ENCODE measurements around the gene SPRR2F. TPM values are rescaled to one million over a fixed set of nuclear protein-coding genes. Genes with fewer than 3 reads are reported as not detected.
"Not testable (repeated sequence)": the region's sequence is repeated elsewhere in the genome, so short reads cannot be mapped to it uniquely, and the experiment has no call there.

The SPRR2F gene, protein sequence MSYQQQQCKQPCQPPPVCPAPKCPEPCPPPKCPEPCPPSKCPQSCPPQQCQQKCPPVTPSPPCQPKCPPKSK
- not detected in 2 replicates for total RNA-seq

DNA sequence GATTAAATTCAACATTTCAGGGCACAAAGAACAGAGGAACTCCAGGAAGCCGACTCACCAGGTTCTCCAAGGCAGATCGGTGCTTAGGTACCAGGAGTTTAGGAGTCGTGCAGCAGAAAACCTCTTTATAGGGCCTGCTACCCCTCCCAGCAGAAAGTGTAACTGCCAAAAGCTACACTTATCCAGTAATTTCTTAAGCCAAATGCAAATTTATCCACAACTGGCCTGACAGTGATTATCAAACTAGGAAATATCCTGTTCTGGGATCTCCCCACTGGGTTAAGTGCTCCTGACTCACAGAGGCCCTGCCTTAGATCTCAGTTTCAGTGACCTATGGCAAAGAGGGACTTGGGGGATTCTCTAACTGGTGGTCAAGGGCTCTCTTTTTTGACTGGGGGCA lies at the start of gene SPRR2F:
Gene SPRR2F, minus strand, starts transcription at position 101 of the 400 bp plus-strand sequence. CDS start 783 bp downstream, outside the sequence.
- no peak for DNase-seq (ENCODE audit: low read depth in 2 of 2)

DNA sequence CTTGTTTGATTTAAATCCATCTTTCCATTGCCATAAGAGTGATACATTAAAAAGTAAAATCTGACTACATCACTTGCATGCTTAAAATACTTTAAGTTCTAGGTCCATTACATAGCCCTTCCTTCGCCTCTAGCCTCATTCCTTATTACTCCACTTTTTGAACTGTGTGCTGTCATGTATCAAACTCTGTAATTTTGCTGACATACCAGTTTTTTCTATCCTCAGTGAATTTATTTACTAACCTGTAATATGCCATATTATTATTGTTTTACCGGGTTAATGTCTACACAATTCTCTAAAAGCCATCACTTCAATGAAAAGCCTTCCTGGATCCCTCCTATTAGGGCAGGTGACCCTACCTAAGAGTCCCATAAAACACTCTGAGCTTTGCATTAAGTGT lies 42.2 kb upstream of the SPRR2F start:
- DNase-seq (ENCODE audit: low read depth in 2 of 2), result no peak

DNA sequence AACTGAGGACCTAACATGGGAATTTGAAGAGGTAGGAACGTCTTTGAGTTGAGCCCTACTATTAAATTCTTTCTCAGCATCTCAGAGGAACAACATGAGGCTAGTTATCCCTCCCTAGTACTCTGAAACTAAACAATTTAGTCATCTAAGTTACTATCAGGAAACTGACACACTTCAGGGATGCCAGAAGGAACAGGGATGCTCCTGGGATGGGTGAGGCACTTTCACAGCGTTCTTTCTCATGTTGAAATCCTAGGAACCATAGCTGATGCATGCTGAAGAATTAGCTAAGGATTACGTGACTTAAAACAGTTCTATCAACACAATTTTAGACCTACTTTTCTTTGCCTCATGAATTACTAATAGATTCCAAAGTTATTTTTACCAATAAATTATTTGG lies 39.2 kb upstream of the SPRR2F start:
- no peak for DNase-seq (ENCODE audit: low read depth in 2 of 2)

DNA sequence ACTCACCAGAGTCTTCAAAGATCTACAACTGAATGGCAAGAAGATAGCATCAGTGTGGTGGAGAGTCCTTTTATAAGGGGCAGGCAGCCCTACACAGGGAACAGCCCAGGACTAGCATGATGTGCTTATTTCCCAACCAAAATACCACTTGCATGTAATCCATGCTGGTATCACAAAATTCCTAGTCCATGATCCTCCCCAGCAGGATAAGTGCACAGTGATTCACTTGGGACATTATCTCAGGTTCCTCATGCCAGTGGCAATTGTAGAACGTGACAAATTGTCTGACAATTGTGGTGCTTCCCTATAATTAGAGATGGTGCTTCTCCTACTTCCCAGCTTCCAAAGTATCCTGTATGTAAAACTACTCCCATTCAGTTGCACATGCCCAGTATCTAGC lies 37.5 kb upstream of the SPRR2F start, which contains the start of gene SPRR2G:
Gene SPRR2G, minus strand, starts transcription at position 45 of the 400 bp plus-strand sequence. CDS start 780 bp downstream, outside the sequence.
- DNase-seq (ENCODE audit: low read depth in 2 of 2), result no peak

DNA sequence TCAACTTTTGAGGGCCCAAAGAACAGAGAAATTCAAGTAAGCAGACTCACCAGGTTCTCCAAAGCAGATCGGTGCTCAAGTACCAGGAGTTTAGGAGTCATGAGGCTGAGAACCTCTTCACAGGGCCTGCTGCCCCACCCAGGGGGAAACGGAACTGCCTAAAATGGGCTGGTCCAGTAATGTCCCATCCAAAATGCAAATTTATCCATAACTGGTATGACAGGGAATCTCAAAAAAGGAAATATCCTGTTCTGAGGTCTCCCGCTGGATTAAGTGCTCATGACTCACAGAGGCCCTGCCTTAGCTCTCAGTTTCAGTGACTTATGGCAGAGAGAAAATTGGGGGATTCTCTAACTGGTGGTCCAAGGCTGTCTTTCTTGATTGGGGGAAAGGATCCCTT lies 28.1 kb upstream of the SPRR2F start:
- DNase-seq (ENCODE audit: low read depth in 2 of 2), result no peak

DNA sequence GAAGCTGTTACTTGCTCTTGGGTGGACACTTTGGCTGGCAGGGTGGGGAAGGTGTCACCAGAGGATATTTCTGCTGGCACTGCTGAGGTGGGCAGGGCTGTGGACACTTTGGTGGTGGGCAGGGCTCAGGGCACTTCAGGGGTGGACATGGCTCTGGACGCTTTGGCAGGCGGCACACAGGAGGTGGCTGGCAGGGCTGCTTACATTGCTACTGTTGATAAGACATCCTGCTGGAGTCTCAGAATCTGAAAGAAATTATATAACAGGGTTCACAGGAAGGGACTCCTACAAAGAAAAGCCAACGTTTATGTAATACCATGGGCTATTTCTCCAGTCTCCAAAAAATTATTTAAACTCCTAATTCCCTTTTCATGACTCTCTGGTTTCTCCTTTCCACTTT lies 27.2 kb upstream of the SPRR2F start:
- no peak for DNase-seq (ENCODE audit: low read depth in 2 of 2)

DNA sequence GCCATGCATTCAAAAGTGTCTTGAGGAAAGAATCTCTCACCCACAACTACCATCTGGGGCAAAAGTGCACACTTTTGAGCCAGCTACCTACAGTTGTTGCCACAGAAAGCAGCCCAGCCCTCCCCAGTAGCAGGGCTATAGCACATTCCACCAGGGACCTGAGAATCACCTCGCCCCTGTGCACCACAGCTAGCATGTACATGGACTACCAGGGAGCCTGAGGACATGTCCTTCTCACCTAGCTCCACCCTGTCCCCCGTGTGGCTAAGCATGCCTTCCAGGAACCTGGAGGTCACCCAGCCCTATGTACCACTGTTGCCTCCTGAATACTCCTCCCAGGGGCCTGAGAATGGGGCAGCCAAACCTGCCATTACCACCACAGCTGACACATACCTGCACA lies 20.4 kb upstream of the SPRR2F start:
- no peak for DNase-seq (ENCODE audit: low read depth in 2 of 2)

DNA sequence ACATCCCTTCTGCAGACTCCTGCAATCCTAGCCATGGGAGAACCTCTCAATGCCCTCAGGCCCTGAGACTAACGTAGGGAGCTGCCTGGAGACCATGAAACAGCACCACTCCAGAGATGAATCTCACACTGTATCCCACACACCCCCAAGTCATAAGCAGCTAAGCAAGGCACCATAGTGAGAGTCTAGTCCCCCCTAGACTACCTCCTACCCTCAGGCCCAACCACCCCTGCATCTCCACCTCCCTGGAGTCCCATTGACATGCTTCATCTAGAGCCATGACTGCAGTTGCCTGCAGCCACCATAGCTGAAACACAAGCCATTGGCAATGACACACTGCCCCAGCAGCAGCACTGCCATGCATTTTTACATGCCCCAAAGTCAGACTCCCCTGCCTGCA lies 20.0 kb upstream of the SPRR2F start:
- no peak for DNase-seq (ENCODE audit: low read depth in 2 of 2)

DNA sequence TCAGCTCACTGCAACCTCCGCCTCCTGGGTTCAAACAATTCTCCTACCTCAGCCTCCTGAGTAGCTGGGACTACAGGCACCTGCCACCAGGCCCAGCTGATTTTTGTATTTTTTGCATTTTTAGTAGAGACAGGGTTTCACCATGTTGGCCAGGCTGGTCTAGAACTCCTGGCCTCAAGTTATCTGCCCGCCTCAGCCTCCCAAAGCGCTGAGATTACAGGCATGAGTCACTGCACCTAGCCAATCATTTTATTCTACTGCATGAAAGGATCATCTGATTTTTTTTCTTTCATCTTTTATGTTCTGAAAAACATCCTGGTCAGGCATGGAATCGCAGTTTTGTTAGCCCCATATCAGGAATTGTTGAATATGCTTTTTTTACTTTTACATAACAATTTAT lies 15.4 kb upstream of the SPRR2F start:
- DNase-seq (ENCODE audit: low read depth in 2 of 2), result not testable (repeated sequence)

DNA sequence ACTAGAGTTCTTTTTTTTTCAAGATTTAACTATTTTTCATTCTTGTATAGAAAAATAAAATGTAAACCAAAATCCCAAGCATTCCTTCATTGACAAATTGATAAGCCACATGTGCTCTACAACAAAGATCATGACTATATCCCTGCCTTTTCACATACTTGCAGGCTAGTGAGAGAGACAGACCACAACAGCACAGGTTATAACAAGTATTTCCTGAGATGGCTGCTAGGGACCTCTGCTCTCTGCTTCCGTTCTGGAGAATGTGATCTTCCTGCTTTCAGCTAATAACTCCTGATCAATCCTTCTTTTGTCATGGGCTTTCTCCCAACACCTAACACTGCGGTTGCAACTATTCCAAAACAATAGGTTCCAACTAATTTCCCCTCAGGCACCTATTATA lies 14.0 kb upstream of the SPRR2F start:
- DNase-seq (ENCODE audit: low read depth in 2 of 2), result no peak

DNA sequence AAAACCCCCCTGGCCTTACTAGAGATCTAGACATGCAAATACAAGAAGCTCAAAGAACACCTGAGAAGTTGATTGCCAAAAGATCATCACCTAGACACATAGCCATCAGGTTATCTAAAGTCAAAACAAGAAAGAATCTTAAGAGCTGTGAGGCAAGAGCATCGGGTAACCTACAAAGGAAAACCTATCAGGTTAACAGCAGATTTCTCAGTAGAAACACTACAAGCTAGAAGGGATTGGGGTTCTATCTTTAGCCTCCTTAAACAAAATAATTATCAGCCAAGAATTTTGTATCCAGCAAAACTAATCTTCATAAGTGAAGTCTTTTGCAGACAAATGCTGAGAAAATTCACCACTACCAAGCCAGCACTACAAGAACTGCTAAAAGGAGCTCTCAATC lies 12.2 kb upstream of the SPRR2F start:
- DNase-seq (ENCODE audit: low read depth in 2 of 2), result no peak

DNA sequence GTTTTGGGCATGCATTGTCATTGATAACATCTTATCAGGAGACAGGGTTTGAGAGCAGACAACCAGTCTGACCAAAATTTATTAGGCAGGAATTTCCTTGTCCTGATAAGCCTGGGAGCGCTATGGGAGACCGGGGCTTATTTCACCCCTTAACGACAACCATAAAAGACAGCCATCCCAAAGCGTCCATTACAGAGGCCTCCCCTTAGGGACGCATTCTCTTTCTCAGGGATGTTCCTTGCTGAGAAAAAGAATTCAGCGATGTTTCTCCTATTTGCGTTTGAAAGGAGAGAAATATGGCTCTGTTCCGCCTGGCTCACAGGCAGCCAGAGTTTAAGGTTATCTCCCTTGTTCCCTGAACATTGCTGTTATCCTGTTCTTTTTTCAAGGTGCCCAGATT lies 10.5 kb upstream of the SPRR2F start:
- not testable (repeated sequence) for DNase-seq (ENCODE audit: low read depth in 2 of 2)

DNA sequence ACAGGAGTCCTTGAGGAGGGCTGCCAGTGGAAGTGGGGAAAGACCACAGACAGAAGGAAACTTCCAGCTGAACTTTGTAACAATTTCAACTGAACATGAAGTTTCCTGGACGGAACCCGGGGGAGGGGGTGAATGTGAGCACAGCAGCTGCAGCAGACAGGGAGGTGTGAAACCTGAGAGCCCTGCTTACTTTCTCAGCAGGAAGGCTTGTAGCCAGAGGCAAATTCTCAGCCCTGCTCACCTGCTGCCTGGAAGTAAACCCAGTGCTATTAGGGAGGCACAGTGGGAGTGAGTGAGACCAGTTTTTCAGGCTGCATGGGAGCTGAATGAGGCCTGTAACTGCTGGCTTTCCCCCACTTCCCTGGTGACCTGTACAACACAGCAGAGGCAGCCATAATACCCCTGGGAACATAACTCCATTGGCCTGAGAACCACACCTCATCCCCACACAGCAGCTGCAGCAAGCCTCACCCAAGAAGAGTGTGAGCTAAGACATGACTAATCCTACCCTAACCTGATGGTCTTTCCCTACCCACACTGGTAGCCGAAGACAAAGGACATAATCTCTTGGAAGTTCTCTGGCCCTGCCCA lies 9.6 kb upstream of the SPRR2F start:
- no peak for DNase-seq (ENCODE audit: low read depth in 2 of 2)

DNA sequence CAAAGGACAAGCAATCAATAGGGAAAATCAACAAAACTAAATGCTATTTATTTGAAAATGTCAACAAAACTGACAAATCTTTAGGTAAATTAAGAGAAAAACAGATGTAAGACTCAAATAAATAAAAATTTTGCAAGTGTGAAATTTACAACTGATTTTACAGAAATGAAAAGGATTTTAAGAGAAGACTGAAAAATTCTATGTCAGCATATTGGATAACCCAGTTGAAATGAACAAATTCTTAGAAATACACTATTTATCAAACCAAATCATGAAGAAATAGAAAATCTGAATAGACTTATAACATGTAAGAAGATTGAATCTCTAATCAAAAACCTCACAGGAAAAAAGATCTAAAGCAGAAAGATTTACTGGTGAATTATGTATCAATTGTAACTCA lies 7.6 kb upstream of the SPRR2F start:
- DNase-seq (ENCODE audit: low read depth in 2 of 2), result no peak

DNA sequence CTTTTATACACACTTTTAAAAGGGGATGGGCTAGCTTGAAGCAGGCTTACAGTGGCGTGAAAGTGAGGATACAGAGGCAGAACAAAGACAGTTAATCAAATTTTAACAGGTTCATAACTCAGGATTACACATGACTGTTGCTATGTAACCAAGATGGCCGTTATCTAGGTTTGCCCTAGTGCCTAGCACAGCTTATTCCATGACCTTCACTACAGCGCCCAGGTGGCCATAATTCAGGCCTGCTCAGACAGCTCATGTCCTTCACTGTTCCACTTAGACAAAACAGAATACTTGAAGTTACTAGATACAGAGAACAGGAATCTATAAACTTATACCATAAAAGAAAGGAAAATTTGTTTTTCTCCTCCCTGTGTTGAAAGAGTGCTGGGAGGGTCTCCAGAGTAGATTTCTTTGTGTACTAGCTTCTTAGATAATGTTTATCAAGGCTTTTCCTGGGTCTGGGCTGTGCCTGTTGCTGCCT lies 6.2 kb upstream of the SPRR2F start:
- DNase-seq (ENCODE audit: low read depth in 2 of 2), result no peak

DNA sequence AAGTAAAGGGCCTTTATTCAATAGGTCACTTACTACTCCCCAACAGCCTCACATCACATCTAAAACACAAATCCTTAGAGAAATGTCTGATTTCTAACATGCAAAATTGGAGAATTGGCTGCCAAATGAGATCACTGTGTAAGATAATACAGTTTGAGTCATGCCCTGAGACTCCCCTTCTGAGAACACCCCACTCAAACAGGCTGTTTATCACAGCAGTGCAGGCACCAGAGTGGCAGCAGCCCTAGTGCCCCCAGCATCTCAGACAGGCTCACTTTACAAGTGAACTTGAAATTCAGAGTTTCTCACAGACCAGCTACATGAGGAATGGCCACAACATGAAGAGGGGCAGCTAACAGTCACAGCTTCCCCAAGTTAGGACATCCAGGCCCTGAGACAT lies 1.9 kb upstream of the SPRR2F start:
- DNase-seq (ENCODE audit: low read depth in 2 of 2), result not testable (repeated sequence)

DNA sequence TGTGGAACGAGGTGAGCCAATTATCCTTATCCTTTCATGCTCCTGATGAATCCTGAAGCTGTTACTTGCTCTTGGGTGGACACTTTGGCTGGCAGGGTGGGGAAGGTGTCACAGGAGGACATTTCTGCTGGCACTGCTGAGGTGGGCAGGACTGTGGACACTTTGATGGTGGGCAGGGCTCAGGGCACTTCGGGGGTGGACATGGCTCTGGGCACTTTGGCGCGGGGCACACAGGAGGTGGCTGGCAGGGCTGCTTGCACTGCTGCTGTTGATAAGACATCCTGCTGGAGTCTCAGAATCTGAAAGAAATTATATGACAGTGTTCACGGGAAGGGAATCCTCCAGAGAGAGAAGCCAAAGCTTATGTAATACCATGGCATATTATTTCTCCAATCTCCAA lies 862 bp downstream of the SPRR2F start:
- not testable (repeated sequence) for DNase-seq (ENCODE audit: low read depth in 2 of 2)

DNA sequence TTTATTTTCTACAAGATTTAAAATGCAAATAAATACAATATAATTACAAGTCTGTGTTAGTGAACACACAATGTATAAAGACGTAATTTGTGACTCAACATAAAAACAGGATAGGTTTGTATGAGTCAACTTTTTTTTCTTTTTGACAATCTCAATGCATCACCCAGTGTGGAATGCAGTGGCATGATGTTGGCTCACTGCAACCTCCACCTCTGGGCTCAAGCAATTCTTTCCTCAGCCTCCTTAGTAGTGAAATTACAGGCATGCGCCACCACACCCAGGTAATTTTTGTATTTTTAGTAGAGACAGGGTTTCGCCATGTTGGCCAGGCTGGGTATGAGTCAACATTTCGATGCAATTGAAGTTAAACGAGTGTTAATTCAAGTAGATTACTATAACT lies 13.1 kb downstream of the SPRR2F start:
- DNase-seq (ENCODE audit: low read depth in 2 of 2), result no peak

DNA sequence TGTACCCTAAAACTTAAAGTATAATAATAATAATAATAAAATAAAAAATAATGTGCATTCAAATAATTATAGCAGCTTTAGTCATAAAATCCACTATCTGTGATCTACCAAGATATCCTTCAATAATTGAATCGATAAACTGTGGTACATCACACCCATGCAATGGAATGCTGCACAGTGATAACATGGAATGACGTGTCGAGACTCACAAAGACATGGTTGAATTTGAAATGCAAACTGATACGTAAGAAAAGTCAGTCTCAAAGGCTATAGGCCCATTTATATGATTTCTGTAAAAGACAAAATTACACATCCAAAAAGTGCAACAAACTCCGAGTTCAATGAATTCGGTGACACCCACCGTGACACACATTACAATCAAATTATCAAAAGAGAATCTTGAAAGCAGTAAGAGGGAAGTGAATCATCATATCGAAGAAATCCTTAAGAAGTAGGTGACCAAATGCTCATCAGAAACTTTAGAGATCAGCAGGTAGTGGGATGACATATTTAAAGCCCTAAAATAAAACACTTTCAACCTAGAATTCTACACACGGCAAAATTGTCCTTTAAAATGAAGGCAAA lies 13.8 kb downstream of the SPRR2F start:
- DNase-seq (ENCODE audit: low read depth in 2 of 2), result no peak

DNA sequence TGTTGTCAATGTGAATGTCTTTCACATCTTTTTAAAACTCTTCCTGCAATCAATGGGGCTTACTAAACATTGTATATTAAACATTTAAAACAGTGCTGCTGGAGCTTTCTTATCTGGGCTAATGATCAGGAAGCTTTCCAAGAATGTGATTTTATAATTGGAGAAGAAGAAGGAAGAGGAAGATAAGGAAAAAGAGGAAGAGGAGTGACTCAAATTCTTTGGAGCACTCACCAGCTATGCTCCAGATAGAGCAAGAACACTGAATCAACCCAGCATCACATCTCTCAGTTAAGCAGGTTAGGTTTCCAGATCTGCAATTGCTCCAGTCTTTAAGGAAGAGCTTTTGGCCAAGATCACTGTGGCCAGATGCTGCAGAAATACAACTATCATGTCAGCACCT lies 17.6 kb downstream of the SPRR2F start:
- DNase-seq (ENCODE audit: low read depth in 2 of 2), result no peak

DNA sequence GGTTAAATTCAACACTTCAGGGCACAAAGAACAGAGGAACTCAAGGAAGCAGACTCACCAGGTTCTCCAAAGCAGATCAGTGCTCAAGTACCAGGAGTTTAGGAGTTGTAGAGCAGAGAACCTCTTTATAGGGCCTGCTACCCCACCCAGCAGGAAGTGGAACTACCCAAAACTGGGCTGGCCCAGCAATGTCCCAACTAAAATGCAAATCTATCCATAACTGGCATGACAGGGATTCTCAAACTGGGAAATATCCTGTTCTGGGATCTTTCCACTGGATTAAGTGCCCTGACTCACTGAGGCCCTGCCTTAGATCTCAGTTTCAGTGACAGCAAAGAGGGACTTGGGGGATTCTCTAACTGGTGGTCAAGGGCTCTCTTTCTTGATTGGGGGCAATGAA lies 18.9 kb downstream of the SPRR2F start, which contains the start of gene SPRR2E:
Gene SPRR2E, minus strand, starts transcription at position 101 of the 400 bp plus-strand sequence. CDS start 775 bp downstream, outside the sequence.
- no peak for DNase-seq (ENCODE audit: low read depth in 2 of 2)

DNA sequence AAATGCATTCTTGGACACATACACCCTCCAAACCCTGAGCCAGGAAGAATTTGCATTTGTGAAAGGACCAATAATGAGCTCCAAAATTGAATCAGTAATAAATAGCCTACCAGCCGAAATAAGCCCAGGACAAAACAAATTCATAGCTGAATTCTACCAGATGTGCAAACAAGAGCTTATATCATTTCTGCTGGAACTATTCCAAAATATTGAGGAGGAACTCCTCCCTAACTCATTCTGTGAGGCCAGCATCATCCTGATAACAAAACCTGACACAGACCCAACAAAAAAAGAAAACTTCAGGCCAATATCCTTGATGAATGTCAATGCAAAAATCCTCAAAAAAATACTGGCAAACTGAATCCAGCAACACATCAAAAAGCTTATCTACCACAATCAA lies 25.7 kb downstream of the SPRR2F start:
- no peak for DNase-seq (ENCODE audit: low read depth in 2 of 2)

DNA sequence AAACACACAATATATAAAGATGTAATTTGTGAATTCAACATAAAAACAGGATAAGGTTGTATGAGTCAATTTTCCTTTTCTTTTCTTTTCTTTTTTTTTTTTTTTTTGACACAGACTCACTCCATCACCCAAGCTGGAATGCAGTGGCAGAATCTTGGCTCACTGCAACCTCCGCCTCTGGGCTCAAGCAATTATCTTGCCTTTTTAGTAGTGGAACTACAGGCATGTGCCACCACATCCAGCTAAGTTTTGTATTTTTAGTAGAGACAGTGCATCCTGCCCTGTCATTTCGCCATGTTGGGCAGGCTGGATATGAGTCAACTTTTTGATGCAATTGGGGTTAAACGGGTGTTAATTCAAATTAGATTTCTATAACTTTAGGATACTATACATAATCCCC lies 31.6 kb downstream of the SPRR2F start:
- DNase-seq (ENCODE audit: low read depth in 2 of 2), result no peak

Measured in dermis microvascular lymphatic vessel endothelial cell (primary cell).